NCI-H2171 (cell line): Measurements from ENCODE around the gene BTBD18.
A peak's percentile ranks its signal among the peaks of the same experiment; 100 is the strongest.
"Not testable (repeated sequence)": the region's sequence is repeated elsewhere in the genome, so short reads cannot be mapped to it uniquely, and the experiment has no call there.

ENCODE experiments used
- DNase-seq: peaks from one replicate; lab custom pipeline; 2025; lab: John Stamatoyannopoulos, UW

The BTBD18 gene

DNA sequence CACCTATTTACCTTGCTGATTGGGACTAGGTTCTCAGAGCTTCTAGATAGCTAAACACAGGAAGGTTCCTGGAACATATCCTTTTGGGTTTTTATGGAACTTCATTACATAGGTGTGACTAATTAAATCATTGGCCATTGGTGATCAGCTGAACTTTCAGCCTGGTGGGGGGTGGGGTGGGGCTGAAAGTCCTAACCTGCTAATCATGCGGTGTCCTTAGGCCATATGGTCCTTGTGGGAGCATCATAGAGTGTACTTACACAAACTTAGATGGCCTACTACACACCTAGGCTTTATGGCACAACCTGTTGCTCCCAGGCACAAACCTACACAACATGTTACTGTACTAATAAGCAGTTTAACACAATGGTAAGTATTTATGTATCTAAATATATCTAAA, 19.0 kb downstream of the BTBD18 start:
- no peak for DNase-seq

GRCh38 chr11:57729479-57729878, 22.1 kb downstream of the BTBD18 start:
- no peak for DNase-seq

- DNase-seq, result no peak
Observed at GRCh38 chr11:57728829-57729228, 22.8 kb downstream of the BTBD18 start.

GRCh38 chr11:57727185-57727584, 24.4 kb downstream of the BTBD18 start:
- DNase-seq, result no peak

DNA sequence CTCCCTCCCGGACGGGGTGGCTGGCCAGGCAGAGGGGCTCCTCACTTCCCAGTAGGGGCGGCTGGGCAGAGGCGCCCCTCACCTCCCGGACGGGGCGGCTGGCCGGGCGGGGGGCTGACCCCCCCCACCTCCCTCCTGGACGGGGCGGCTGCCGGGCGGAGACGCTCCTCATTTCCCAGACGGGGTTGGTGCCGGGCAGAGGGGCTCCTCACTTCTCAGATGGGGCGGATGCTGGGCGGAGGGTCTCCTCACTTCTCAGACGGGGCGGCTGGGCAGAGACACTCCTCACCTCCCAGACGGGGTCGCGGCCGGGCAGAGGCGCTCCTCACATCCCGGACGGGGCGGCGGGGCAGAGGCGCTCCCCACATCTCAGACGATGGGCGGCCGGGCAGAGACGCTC, 34.9 kb downstream of the BTBD18 start:
- not testable (repeated sequence) for DNase-seq

GRCh38 chr11:57713835-57714234, 37.8 kb downstream of the BTBD18 start:
- no peak for DNase-seq

DNA sequence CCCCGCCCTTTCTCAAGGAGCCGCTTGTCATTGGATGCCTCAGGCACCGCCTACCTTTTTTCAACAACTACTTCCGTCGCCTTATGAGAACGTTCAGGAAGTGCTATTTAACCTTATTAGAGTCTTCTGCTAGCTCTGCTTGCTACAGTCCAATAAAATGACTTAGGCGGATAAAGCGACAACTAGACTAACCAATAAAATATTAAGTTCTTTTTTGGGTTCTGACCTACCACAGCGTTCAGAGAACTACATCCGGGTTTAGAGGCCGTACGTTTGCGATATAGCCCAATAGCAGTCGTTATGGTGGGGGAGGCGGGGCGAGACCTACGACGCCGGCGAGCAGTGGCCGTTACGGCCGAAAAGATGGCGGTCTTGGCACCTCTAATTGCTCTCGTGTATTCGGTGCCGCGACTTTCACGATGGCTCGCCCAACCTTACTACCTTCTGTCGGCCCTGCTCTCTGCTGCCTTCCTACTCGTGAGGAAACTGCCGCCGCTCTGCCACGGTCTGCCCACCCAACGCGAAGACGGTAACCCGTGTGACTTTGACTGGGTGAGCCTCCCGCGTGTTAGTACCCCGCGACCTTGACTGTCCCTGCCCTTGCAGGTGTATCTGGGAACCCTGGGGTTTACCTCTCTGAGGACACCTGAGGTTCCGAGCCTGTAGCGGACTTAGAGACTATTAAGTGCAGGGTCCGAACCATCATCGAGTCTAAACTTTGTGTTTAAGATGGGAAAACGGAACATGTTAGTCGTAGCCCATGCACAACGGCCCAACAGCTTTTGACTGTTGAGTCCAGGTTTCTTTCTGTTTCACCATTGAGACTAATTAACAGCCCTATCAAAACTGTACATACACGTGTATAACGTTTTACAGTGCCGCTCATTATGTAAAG, 39.1 kb downstream of the BTBD18 start, which contains the start of gene TMX2:
Gene TMX2, plus strand, starts transcription at position 338 of the 895 bp plus-strand sequence. Its CDS starts 26 bp downstream, at position 364.
- DNase-seq, result peak; percentile 93

DNA sequence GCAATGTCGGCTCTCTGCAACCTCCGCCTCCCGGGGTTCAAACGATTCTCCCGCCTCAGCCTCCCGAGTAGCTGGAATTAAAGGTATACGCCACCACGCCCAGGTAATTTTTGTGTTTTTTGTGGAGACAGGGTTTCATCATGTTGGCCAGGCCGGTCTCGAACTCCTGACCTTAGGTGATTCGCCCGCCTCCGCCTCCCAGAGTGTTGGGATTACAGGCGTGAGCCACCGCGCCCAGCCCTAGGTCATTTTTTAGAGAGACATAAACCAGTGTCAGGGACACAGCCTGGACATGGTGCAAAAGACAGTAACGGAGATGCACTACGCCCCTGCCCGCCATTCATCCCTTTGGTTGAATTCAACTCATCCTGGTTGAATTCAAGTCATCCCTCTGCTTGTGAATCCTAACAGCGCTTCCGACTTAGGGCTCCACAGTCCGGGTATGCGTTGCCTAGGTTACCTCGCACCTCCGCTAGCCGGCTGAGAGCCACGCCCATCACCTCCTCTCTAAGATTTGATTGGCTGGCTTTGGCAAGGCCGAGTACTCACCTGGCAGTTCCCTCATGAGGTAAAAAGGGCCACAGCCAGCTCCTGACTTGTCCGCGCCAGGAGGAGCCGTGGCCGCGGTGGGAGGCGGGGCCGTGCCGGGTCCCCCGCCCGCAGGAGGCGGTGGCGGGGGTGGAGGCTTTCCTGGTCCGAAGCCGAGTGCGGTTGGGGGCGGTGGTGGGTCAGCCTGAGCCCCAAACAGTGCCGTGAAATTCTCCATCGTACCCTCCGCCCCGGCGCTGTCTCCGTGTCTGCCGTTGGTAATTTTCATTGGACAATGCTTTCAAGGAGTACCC, 40.0 kb downstream of the BTBD18 start, which contains the start of gene MED19:
Gene MED19, minus strand, starts transcription at position 802 of the 842 bp plus-strand sequence. Its CDS starts 36 bp downstream, at position 766.
- DNase-seq, result peak; percentile 68

DNA sequence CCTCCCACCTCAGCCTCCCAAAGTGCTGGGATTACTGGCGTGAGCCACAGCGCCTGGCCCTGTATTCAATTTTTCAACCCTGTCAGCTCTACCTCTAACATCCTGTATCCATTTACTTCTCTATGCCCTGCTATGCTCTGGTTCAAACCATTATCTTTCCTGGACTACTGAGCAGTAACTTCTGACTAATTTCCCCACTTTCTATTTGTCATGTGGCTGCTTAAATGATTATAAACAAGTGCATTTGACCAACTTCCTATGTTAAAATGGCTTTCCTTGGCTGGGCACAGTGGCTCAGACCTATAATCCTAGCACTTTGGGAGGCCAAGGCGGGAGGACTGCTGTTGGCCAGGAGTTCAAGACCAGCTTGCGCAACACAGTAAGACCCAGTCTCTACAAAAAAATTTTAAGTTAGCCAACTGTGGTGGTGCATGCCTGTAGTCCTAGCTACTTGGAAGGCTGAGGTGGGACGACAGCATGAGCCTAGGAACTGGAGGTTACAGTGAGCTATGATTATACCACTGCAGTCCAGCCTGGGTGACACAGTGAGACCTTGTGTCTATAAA, 41.7 kb downstream of the BTBD18 start:
- DNase-seq, result no peak

- DNase-seq, result not testable (repeated sequence)
Observed at GRCh38 chr11:57705432-57705831, 46.2 kb downstream of the BTBD18 start.

GRCh38 chr11:57704932-57705331, 46.7 kb downstream of the BTBD18 start:
- no peak for DNase-seq

GRCh38 chr11:57703341-57703740, 48.3 kb downstream of the BTBD18 start:
- DNase-seq, result no peak

DNA sequence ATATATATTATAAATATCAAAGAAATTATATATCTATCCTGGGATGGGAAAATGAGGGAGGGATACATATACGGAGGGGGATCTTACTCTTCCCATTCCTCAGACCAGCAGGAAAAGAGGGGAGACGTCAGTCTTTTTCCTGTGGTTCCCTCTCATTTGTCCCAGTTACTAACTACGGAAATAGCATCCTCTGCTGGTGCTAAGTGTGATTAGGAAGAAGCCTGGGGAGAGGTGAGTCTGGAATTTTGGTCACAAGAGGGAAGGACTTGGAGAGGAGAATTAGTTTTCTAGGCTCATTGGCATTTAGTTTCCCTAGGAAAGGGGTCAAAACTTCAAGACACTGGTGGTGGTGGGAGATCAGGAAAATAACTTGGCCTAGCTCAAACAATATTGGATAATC, 51.2 kb downstream of the BTBD18 start:
- no peak for DNase-seq

DNA sequence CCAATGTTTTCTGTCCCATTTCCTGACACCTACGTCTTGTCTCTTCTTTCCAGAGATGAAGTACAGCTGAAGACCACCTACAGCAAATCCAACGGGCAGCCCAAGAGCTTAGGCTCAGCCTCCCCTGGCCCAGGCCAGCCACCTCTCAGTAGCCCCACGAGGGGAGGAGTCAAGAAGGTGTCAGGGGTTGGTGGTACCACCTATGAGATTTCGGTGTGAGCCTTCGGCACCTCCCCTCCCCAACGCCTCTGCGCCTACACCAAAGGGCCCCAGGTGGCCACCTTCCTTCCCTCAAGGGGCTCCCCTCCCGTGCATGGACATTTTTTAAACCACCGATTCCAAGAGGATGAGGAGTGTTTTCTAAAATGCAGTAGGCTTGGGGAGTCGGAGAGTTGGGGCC, 51.8 kb downstream of the BTBD18 start:
- DNase-seq, result no peak

- no peak for DNase-seq
Observed at GRCh38 chr11:57698843-57699365, 52.7 kb downstream of the BTBD18 start.
